GM19468 (cell line): Measurements from ENCODE around the gene SLC6A3.

Source experiments
- ATAC-seq: cut with Tn5 transposase; IDR thresholded peaks from one replicate; pipeline ENCODE4 v1.9.1; 2021; ENCODE audit warnings: mild to moderate bottlenecking, moderate library complexity, moderate number of reproducible peaks; ENCODE audit not compliant: unreplicated experiment; ENCODE audit errors: extremely low read depth

SLC6A3 gene

DNA sequence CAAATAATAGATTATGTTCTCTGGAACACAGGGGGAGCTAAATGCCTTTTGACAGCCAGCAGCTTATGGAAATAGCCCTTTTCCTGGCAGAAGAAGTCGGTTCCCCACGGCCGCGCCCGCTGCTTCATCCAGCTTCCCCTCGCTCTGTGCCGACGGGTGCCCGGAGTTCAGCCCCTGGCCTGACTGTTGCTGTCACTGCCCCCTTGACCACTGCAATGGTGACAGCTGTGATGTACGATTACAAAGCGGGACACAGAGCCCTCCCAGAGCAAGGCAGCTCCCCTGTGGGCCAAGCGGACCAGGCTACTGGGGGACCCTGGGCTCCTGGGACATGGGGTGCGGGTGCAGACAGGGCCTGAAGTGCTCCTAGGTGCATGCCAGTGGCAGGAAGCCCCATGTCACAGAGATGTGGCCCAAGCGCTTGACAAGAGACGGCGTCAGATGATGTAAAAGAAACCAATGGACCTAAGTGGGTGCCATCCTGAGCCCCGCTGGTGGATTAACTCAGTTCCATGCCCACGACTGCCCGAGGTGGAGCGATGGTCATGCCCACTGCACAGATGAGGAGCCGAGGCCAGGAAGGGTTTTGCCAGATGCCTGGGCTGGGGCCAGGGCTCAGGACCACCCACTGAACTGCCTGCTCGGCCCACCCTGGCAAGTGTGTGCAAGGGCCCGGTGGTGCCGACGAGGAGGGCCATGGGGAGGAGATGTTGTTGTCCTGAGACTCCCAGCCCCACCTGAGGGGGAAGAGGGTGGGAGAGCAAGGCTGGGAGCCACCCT, 87.1 kb downstream of the SLC6A3 start:
- ATAC-seq: no peak

DNA sequence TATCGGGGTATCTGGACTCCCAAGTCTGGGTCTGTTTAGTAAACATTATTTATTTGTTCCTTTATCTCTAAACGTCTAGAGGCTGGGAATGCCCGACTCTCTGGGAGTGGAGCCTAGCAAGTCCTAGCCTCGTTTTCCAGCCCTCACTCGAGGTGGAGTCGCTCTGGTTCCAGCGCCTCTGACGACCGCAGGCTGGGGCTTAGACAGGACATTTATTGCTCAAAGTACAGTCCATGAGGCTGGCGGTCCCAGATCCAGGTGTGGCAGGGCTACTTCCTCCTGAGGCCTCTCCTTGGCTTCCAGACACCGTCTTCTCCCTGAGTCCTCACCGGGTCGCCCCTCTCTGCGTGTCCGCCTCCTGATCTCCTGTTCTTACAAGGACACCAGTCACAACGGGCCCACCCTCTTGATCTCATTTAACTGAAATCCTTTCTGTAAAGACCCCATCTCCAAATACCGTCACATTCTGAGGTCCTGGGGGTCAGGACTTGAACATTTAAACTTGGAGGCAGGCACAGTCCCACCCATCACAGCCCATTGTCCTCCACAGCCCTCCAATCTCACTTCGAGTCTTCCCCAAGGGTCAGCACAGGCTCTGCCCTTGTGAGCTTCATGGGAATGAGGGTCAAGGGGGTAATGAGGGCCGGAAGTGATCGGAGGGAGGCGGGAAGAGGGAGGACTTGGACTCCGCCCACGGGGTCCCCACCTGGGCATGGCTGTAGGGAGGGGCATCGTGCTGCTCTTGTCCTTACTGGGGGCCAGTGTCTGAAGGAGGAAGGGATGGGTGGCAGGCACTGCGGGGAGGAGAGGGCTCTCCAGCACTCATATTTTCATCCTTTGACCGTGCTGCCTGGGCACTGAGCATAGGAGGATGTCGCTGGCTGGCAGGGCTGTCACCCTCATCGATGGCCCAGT, 88.1 kb downstream of the SLC6A3 start:
- ATAC-seq: no peak

DNA sequence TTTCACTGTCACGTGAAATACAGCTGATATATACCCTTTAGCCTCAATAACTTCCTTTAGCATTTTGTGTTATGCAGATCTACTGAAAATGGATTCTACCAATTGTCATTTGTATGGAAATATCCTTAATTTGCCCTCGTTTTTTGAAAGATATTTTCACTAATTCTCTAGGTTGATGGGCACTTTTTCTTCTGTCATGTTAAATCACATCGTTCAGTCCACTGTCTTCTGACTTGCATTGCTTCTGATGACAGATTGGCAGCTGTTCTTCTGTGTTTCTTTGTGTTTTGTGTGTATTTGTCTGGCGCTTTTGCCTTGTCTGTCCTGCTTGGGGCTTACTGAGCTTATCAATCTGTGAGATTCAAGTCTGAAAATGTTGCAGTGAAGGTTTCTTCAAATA, 90.7 kb downstream of the SLC6A3 start:
- no peak for ATAC-seq

DNA sequence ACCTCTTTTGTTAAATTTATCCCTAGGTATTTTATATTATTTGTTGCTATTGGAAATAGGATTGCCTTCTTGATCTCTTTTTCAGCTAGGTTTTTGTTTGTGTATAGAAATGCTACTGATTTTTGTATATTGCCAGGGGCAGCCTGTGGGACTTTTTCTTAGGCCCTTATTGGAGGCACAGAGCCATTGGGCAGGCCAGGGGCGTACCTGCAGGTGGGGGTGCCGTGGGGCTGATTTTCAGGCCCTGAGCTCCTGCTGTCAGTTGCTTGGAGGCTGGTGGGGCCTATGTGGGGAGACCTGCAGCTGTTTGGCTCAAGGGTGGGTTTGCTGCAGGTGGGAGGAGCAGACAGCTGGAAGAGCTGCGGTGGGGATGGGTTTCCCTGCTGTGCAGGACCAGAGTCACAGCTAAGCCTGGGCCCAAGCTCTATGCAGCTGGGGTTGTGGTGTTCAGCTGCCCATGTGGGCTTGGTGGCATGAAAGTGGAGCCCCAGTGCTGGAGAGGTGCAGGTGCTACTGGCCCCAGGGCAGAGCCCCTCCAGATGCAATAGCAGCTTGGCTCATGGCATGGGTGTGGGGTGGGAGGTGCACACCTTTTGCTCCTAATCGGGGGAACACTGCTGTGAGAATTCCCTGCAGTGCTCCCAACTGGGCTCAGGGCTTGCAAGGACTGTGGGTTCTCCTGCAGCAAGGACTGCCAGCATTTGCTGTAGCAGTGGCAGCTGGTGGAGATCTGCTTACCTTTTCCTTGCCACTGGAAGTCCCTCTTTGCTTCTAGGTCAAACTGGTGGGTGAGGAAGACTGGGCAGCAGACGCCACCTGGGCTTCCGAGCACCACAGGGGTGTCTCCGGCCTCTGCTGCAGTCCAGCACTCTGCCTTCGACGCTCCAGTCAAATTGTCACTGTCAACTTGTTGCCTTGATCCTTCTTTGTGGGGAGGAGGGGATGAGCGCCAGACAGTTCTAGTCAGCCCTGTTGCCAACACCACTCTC, 92.7 kb downstream of the SLC6A3 start:
- no peak for ATAC-seq

DNA sequence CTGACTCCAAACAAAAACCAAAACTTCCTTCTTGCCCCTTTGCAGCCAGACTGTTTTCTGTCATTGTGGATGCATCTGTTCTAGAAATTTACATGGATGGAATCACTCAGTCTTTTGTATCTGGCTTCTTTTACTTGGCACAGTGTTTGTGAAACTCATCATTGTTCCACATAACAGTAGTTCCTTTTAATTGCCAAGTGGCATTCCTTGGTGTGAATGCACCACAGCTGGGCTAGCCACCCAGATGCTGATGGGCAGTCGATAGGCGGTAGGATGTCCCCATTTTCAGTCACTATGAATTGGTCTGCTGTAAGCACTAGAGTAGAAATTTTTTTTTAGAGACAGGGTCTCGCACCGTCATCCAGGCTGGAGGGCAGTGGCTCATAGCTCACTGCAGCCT, 94.1 kb downstream of the SLC6A3 start:
- no peak for ATAC-seq

DNA sequence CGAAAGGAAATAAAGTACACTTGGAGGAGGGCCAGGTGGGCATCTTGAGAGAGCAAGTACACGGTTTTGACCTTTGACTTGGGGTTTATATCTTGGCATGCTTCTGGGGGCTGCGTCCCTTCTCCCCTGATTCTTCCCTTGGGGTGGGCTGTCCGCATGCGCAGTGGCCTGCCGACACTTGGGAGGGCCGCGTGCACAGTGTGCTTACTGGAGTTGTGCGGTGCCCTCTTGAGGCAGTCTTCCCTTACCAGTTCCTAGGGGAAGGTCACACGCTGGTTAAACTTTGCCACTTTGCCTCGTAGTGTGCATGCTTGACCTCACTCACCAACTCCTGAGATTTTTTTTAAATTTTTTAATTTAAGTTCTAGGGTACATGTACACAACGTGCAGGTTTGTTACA, 96.0 kb downstream of the SLC6A3 start:
- ATAC-seq: no peak

DNA sequence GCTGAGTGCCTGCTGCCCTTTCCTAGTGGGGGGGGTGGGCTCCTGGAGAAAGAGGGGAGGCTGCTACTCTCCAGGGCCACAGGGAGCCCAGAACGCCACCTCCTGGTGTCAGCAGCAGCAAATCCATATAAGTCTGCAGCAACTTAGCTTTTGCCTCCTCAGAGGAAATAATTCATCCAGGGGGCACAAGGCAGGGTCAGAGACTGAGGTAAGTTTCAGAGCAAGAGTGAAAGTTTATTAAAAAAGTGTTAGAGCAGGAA, 96.3 kb downstream of the SLC6A3 start:
- ATAC-seq: no peak

DNA sequence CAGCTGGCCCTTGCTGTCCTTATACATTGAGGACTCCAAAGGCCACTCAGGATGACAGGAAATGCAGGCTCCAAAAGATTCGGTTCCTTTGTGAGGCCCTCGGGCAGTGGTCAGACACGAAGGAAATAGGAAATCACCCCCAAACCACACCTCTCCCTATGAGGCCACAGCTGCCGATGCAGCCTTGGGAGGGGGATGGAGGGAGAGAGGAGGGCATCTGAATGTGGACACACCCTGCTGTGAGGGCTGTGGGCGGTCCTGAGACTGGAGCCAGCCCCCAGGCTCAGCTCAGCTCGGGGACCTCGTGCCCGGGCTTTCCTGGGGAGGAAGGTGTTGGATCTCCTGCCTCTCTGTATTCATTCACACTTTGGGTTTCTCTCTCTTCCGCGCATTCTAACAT, 97.7 kb downstream of the SLC6A3 start:
- no peak for ATAC-seq

DNA sequence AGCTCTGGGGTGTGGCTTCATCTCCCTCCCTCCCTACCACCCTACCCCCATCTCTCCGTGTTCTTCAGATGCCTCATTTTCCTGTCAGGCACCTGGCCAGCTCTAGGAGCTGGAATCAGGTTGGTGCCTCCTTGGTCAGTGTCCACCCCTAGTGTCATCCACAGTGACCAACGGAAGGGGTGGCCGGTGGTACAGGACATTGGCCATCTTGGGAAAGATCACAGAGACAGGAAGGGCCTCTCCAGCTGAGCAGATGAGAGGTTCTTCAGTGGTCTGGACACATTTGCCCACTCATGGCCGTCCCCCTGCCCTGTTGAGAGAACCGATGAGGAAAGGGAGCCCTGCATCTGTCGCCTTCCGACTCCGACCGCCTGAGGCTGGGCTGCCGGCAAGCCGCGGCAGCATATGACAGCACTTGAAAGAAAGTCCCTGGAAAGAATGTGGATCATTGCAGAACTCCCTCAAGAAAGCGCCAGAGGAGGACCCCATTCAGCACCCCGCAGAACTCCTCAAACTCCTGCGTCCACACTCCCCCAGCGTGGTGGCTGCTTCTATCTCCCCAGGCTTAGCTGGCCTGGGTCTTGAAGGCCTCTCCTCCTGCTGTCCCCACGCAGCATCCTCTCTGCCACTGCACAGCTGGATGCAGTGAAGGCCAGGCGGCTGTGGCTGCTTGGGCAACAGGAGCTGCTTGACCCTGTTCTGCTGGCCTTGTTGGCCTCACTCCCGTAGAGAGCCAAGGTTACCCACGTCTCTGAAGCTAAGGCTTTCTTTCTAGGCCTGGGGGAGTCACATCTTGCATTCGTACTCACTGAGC, 98.4 kb downstream of the SLC6A3 start:
- no peak for ATAC-seq

DNA sequence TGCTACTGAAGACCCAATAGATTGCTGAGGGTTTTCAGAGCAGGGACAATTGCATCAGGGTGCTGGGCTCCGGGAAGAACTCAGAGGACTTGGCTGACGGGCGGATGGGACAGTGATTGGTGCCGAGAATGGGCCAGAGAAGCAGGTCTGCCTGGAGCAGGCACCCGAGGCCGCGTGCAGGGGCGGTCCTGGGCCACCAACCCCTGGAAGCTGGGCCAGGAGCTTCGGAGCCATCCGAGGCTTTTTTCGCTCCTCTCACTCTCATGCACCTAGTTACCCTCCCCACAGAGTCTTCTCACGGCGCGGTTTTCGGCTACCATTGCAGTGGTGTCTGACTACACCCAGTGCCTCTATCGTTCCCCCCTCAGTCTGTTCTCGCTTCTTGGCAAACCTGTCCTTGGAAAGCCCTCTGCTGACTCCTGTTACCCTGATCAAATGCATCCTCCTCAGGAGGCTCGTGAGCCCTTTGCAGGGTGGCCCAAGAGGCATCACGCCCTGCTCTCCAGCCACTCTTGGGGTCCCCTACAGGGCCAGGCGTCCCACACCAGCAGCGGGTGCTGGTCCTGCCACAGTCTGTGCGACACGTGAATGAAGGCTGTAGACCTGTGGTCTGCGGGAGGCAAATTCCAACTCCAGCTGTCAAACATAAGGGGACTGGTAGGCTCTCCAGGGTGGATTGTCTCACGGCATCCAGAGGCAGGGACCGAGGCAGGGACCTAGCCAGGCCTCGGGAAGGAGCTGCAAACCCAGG, 99.2 kb downstream of the SLC6A3 start:
- no peak for ATAC-seq

DNA sequence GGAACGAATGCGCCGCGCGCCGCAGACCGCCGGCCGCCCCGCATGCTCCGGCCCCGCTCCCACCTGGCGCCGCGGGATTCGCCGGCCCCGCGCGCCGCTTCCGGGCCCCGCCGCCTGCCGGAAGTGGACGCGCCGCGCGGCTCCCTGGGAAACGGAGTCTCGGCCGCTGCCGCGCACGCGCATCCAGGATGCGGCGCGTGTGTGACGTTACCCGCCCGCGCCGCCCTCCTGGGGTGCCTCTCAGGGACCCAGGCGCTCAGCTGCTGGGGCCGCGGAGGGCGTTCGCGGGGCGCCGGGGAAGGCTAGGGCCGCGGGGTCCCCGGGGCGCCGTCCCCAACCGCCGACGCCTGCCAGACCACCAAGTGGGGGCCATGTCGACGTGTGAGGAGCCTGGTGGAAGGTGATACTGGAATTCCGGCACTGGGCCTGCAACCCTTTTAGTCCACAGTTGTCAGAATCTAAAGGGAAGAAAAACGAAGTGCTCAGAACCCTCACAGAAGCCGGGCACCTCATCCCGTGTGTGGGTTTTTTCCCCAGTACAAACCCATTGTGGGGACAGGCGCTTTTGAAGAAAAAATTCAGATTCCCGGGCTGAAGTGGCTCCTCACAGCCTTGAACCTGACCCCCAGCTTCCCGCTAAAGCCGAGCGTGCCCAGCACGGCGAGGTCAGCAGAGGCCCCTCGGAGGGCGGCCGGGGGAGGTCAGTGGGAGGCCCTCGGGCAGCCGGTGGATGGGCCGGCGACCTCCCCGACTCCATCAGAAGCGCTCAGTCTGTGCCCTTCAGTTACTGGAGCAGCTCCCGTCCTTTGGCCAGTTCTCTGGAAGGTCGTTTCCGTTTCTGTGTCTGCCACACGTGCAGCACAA, 100.0 kb downstream of the SLC6A3 start, which contains the start of gene CLPTM1L:
Gene CLPTM1L, minus strand, starts transcription at position 125 of the 864 bp plus-strand sequence. CDS start 258 bp downstream, outside the sequence.
- peak; percentile 78 for ATAC-seq

DNA sequence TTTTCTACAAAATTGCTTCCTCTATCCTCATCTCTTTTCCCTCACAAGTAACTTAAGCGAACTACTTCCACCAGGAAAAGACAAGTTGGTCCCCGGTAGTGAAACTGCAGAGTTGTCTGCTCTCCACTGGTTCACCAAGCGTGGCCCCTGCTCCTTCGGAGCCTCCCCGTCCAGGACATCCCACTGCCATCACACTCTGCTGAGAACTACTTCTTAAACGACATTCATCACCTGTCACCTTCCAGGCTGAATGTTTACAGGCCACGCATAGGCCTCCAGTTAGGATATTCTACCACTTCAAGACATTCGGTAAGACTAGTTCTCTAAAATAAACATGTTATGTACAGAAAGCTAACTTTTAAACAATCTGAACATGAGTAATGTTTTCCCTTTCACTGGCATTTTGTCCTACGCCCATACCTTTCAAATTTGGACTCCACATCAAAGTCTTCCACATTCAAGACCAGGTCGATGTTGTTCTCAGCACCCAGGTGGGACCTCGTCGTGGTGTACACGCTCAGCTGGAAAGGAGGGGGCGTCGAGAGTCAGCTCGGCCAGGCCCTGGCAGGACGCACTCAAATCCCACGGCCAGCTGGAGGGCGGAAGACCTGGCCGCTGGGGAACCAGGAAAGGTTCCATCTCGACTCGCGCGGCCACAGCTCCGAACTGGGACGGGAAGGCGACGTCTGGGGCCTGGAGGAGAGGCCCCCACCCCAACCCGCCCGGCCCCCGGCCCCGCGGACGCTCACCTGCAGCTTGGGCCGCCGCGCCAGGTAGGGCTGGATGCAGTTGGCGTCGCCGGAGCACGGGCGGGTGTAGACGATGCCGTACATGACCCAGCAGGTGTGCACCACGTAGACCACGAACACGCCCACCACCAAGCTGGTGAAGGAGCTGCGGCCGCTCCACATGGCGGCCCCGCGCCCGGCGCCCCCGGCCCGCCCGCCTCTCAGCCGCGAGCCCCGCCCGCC, 101.0 kb downstream of the SLC6A3 start:
- no peak for ATAC-seq

DNA sequence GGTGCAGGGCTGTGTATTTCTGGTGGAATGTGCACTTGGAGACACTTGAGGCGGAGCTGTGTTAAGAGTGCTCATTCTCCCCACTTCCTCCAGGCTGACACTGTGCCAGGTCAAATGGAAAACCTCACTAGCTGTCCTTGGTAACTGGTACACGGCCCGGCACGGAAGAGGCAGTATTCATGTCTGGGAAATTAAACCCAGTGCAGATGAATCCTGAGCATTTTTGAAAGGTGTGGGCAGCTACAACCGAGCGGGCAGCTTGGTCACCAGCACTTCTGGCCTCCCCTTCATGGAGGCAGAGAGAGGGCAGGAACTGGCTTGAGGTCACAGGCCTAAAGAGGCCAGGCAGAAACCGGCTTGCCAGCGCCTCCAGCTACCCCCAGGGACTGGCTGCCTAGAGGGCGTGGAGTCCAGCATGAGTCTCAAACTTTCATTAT, 101.9 kb downstream of the SLC6A3 start:
- no peak for ATAC-seq
